ENCODE results near the gene COPS3.

DNA sequence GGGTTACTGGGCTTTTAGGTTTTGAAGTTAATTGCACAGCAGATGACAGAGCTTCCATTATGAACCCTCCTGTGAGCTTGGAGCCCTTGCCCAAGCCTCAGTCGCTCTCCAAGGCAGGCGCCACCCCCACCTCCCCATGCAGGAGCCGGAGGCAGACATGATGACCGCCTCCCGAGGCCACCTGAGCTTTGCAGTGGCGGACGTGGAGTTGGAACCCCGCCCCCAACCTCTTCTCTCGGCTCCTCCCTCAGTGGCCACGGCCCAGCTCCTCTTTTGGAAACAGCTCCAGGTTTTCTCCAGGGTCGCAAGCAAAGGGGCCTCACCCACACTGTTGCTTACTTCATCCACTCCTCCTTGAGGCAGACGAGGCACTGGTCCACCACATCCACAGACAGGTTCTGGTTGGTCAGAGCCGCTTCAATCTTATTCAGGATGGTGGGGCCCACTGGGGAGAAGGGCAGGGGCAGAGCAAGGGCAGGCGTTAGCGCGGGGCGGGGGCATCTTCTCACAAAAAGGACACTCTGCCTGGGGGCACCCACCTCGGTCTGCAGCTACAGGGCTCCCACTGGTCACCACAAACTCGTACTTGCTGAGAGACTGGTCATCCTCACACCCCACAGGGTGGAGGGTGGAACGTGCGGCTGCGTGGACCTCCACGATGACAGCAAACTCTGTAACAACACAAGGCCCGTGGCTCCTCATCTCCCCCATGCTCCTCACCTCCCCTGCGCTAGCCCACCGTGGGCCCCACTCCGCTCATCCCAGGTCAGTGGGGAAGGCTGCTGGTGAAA, 66.2 kb downstream of the COPS3 start:
- TF ChIP-seq POLR2AphosphoS5 (IDR thresholded peaks at IDR 0.05; ENCODE audit: borderline replicate concordance, low read depth, low read length) (no peak), EZH2 (IDR thresholded peaks at IDR 0.05) (no peak), FOXP2 (optimal IDR thresholded peaks at IDR 0.05; ENCODE audit: control extremely low read depth, extremely low read length, insufficient read depth) (no peak)

All from SK-N-MC (cell line).